Skeletal muscle tissue (tissue), 4 donors: ENCODE data around the gene PRR15L. TPM values are rescaled to one million over a fixed set of nuclear protein-coding genes. Genes with fewer than 3 reads are reported as not detected.
"Not testable (repeated sequence)": the region's sequence is repeated elsewhere in the genome, so short reads cannot be mapped to it uniquely, and the experiment has no call there.

ENCODE experiments used
- H3K27ac ChIP-seq: one replicate; pipeline ENCODE4 v1.7.0; 2013; ENCODE audit warnings: mild to moderate bottlenecking, low read depth, low read length, inconsistent platforms
- H3K27me3 ChIP-seq, 3 donors: one replicate each; pipeline ENCODE4 v1.7.0; 2013; ENCODE audit warnings: low read length in 3 of 3; ENCODE audit not compliant: control insufficient read depth in 3 of 3, insufficient read depth in 3 of 3
- H3K36me3 ChIP-seq, 3 donors: one replicate each; pipeline ENCODE4 v1.7.0; 2013; ENCODE audit warnings: low read length in 3 of 3; ENCODE audit not compliant: control insufficient read depth in 3 of 3, insufficient read depth in 3 of 3
- H3K4me1 ChIP-seq, 3 donors: one replicate each; pipeline ENCODE4 v1.7.0; 2013; ENCODE audit warnings: low read length in 3 of 3, mild to moderate bottlenecking in 3 of 3; ENCODE audit not compliant: control insufficient read depth in 3 of 3, insufficient read depth in 3 of 3
- H3K4me3 ChIP-seq, 3 donors: one replicate each; pipeline ENCODE4 v1.7.0; 2013; ENCODE audit warnings: low read length in 3 of 3
- H3K9ac ChIP-seq, 3 donors: one replicate each; pipeline ENCODE4 v1.7.0; 2013; ENCODE audit warnings: low read length in 3 of 3, mild to moderate bottlenecking in 3 of 3, moderate library complexity in 2 of 3, low read depth in 1 of 3
- H3K9me3 ChIP-seq, 3 donors: one replicate each; pipeline ENCODE4 v1.7.0; 2013; ENCODE audit warnings: low read length in 3 of 3; ENCODE audit not compliant: control insufficient read depth in 3 of 3
- total RNA-seq: library from RNA; depleted of rRNA; stranded (reverse); fragments of >200 nt; gene quantifications from one replicate; pipeline ENCODE4 v1.2.3, GENCODE V29; 2014
- donor health status: Osteomylitis.

PRR15L gene
- total RNA-seq, 1 donor from 2014 or later, result not detected

DNA sequence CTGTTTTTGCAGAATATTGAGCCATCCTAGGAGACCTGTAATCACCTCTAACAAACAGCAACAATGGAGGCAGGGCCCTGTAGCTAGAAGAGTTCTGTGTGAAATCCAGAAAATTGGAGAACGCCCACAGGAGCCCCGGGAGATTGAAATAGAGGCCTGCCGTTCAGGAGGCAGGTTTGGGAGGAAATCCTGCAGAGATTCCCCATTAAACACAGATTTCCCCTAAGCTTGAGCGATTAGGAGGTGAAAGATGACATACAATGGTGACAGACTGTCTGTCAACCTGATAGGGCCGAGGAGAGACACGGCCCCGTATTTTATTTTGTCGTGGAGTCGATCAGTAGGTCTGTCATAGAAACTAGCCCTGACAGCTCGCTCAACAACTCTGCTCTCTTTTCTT is 31.5 kb upstream of the PRR15L start:
- no peak overlapping the region for H3K4me3 ChIP-seq
- H3K36me3 ChIP-seq, result no peaks in the 10 kb centered on the region
- peaks cover 0 to 5% (median 0%) of the 10 kb centered on the region in 3 donors for H3K4me1 ChIP-seq
- H3K9ac ChIP-seq, result no peak overlapping the region
- peaks cover 0 to 3% (median 0%) of the 10 kb centered on the region in 3 donors for H3K27me3 ChIP-seq
- H3K27ac ChIP-seq, result no peak overlapping the region
- no peaks in the 10 kb centered on the region for H3K9me3 ChIP-seq

DNA sequence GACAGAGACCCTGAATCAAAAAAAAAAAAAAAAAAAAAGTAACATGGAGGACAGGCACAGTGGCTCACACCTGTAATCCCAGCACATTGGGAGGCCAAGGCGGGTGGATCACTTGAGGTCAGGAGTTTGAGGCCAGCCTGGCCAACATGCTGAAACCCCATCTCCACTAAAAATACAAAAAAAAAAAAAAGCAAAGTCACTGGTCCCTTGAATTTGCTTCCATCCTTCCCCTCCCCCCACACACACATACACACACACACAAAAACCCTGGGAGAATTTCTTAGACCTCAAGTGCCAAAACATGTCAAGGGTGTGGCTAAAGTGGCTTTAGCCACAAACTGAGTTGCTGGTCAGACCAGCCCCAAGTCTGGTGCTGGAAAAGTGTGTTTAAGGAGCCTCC is 30.8 kb upstream of the PRR15L start:
- H3K27me3 ChIP-seq, result not testable (repeated sequence)

DNA sequence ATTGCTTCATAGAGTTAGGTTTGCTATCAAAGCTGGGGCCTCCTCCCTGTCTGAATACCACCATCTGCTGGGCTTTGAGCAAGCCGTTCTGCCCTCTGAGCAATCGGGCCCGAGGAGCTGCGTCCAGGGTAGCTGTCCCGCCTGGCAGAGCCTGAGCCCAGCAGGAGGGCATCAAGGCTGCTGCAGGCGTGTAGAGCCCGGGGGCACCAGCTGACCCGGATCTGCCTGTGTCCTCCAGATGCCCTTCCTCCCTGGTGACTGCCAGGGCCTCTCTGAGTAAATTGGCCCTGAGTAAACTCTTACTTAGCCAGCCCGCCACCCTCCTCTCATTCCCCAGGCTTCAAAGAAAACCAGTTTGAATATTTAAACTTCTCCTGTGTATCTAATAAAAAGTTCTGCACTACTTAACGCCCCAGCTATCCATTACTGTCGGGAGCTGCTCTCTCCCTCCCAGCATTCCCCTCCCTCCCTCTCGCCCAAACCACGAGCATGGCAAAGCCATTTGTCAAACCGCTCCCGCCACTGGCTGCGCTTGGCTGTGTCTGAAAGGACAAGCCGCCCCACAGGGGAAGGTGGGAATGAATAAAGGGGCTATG is 29.7 kb upstream of the PRR15L start:
- H3K27me3 ChIP-seq, result no peaks in the 10 kb centered on the region
- no peak overlapping the region for H3K27ac ChIP-seq
- H3K9me3 ChIP-seq, result no peaks in the 10 kb centered on the region
- H3K4me3 ChIP-seq, result no peak overlapping the region
- peak overlapping the region in 2 of 3 donors; percentile 13 to 33 for H3K9ac ChIP-seq
- H3K4me1 ChIP-seq, result peaks cover 2 to 7% (median 4%) of the 10 kb centered on the region in 3 donors
- H3K36me3 ChIP-seq, result peaks cover 9 to 15% (median 13%) of the 10 kb centered on the region in 3 donors

More for the DNA sequence above, 30.8 kb upstream of the PRR15L start:
- H3K4me1 ChIP-seq, H3K36me3 ChIP-seq, H3K9me3 ChIP-seq, H3K27ac ChIP-seq, H3K9ac ChIP-seq, H3K4me3 ChIP-seq: not testable (repeated sequence)

DNA sequence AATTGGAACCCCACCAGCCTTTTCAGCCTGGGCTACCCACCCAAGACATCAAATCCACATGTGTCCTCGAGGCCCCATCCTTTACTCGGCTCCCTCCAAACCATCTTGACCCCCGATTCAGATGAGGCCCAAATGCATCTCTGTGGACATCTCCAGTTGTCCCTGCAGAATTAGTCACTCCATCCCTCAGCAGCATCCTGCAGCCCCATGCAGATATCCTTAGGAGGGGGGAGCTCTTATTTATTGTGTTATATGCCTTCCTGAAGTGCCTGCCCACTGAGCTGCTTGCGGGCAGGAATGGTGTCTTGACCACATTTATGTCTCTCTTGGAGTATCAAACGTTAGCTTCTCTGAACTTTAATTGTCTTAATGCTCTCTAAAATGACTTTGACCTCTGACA is 28.8 kb upstream of the PRR15L start:
- H3K27ac ChIP-seq, result no peak overlapping the region
- H3K27me3 ChIP-seq, result no peaks in the 10 kb centered on the region
- H3K4me3 ChIP-seq, result no peak overlapping the region
- peaks cover 2 to 7% (median 4%) of the 10 kb centered on the region in 3 donors for H3K4me1 ChIP-seq
- H3K9ac ChIP-seq, result no peak overlapping the region
- H3K9me3 ChIP-seq, result no peaks in the 10 kb centered on the region
- peaks cover 16 to 23% (median 16%) of the 10 kb centered on the region in 3 donors for H3K36me3 ChIP-seq

DNA sequence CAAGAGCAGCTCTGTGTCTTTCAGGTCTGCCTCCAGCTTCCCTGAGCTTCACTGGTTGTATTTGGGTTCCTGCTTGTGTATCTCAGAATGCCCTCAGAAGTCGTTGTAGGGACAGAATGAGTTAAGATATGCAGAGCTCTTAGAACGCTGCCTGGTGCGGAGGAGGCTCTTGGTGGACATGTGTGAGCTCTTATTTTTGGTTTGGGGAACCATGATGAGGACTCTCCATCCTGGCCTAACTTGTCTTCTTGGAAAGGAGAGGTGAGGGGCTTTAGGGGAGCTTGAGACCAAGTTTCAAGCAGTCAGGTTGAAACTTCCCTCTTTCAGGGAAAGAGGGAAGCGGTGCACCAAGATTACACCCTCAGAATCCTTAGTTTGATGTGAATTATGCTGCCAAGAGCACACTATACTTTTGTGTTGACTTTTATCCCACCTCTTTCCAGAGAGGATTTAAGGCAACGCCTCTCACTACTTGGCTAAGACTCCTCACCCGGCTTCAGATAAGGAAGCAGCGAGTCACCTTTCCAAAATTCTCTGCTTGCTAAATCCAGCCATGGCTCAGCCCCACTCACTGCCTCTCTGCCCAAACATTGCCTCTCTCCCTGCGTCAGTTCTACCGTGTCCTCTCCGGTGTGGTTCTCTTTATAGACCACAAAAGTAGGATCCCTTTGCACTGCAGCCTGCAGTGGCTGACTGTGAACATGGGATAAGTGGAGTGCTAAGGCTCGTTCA is 26.0 kb upstream of the PRR15L start:
- no peaks in the 10 kb centered on the region for H3K9me3 ChIP-seq
- H3K4me1 ChIP-seq, result peaks cover 2 to 9% (median 7%) of the 10 kb centered on the region in 3 donors
- H3K9ac ChIP-seq, result no peak overlapping the region
- H3K36me3 ChIP-seq, result peaks cover 41 to 50% (median 42%) of the 10 kb centered on the region in 3 donors
- H3K27ac ChIP-seq, result no peak overlapping the region
- H3K4me3 ChIP-seq, result no peak overlapping the region
- H3K27me3 ChIP-seq, result no peaks in the 10 kb centered on the region

DNA sequence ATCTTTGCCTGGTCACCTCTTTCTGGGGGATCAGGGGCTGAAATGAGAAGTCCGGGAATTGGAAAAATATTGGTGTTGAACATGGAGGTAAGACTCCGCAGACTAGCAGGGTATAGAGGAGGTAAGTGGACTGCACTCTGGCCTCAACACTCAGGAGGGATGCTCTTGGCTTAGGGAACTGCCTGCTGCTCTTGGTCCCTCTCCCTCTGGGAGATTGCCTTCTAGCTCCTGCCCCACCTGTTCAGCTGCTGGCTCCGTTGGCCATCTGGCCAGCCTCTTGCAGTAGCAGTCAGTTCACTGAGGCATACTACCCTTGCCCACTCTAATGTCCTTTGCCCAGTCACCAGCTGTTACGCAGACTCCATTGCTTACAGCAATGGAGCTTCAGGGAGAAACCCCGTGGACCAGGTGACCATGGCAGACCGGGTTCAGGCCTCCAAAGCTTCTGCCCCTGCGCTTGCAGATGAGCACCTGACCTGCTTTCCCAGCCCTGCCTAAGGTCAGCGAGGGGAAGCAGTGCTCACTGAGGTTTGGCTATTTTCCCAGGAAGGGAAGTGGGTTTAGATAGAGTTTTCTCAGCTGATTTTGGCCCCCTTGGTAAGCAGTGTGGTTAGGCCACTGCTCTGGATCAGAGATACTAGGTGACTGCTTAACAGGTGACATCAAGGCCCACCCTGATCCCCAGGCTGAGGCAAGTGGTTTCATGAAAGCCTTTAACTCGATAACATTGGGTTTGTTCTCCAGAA is 25.1 kb upstream of the PRR15L start:
- peaks cover 47 to 56% (median 47%) of the 10 kb centered on the region in 3 donors for H3K36me3 ChIP-seq
- no peak overlapping the region for H3K4me3 ChIP-seq
- H3K27me3 ChIP-seq, result no peaks in the 10 kb centered on the region
- no peak overlapping the region for H3K27ac ChIP-seq
- no peaks in the 10 kb centered on the region for H3K9me3 ChIP-seq
- H3K4me1 ChIP-seq, result peaks cover 2 to 9% (median 7%) of the 10 kb centered on the region in 3 donors
- peak overlapping the region in 1 of 3 donors; percentile 16 for H3K9ac ChIP-seq

DNA sequence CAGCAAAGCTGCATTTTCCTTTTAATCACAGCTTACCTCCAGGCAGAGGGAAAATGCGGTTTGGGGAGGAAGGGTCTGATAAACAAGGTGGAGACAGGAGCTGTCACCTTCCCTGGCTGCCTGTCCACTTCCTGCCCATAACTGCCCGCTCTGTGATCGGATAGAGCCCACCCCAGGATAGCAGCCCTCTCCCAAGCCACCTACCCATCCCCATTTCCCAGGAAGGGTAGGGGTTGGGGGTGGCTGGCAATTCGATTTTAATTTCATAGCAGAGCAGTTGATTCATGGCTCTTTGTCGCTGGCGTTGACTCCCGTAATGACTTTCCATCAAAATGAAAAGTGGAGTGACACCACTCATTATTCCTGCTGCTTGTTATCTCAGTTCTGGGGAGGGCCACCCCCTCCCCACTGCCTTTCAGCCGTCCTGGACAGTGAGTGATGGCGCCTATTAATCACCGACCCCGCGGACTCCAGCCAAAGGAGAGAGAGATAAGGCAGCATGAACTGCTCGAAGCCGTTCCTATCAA is 24.5 kb upstream of the PRR15L start:
- H3K27me3 ChIP-seq, result no peaks in the 10 kb centered on the region
- H3K9me3 ChIP-seq, result no peaks in the 10 kb centered on the region
- no peak overlapping the region for H3K9ac ChIP-seq
- H3K36me3 ChIP-seq, result peaks cover 51 to 61% (median 52%) of the 10 kb centered on the region in 3 donors
- peaks cover 2 to 9% (median 2%) of the 10 kb centered on the region in 3 donors for H3K4me1 ChIP-seq
- no peak overlapping the region for H3K27ac ChIP-seq
- H3K4me3 ChIP-seq, result no peak overlapping the region

DNA sequence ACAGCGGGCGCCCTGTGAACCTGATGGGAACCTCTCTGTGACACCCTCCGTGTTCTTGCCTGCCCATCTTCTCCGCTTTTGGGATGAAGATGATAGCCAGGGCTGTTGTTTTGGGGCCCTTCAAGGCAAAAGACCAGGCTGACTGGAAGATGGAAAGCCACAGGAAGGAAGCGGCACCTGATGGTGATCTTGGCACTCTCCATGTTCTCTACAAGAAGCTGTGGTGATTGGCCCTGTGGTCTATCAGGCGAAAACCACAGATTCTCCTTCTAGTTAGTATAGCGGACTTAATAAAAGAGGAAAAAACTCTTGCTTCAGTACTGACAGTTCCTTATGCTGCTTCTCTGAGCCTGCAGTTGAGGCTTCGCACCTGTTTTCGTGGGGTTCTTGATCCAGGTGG is 23.8 kb upstream of the PRR15L start:
- Histone ChIP-seq H3K4me3 (no peak overlapping the region), H3K9ac (no peak overlapping the region), H3K9me3 (no peaks in the 10 kb centered on the region), H3K27ac (no peak overlapping the region), H3K36me3 (peaks cover 54 to 66% (median 56%) of the 10 kb centered on the region in 3 donors), H3K4me1 (peaks cover 2 to 9% (median 2%) of the 10 kb centered on the region in 3 donors), H3K27me3 (no peaks in the 10 kb centered on the region)

DNA sequence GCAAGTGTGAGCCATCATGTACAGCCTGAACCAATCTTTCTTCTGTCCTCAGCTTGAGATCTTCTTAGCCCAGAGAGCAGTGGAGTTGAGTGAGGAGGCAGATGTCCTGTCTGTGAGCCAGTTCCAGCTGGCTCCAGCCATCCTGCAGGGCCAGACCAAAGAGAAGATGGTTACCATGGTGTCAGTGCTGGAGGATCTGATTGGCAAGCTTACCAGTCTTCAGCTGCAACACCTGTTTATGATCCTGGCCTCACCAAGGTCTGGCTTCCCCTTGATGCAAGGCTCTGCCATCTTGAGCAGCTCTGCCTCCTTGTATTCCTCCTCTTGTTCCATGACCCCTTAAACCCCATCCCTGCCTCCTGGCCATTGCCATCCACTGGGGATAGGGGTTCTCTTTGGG is 22.9 kb upstream of the PRR15L start:
- H3K9ac ChIP-seq, result no peak overlapping the region
- H3K27ac ChIP-seq, result no peak overlapping the region
- H3K36me3 ChIP-seq, result peaks cover 60 to 75% (median 66%) of the 10 kb centered on the region in 3 donors
- no peak overlapping the region for H3K4me3 ChIP-seq
- no peaks in the 10 kb centered on the region for H3K27me3 ChIP-seq
- H3K9me3 ChIP-seq, result no peaks in the 10 kb centered on the region
- peaks cover 2 to 9% (median 2%) of the 10 kb centered on the region in 3 donors for H3K4me1 ChIP-seq
